ENCODE data around the gene HDC. TPM values are rescaled to one million over a fixed set of nuclear protein-coding genes. Genes with fewer than 3 reads are reported as not detected.

HDC gene
- total RNA-seq, 1 experiment from 2014 or later: not detected

- no peaks in the 10 kb centered on the region for H3K9me3 ChIP-seq (ENCODE audit: low read depth, low read length, poor library complexity, severe bottlenecking)
- CTCF ChIA-PET: no interaction called here
- no peaks in the 10 kb centered on the region for H3K4me1 ChIP-seq (ENCODE audit: insufficient read depth, low read length, poor library complexity, severe bottlenecking)
- no peak overlapping the region for H3K27ac ChIP-seq (ENCODE audit: low read depth, low read length, poor library complexity, severe bottlenecking)
- intact Hi-C loops (cut with micrococcal nuclease; ENCODE audit: unreplicated experiment): no loop called here
- no peak for DNase-seq (ENCODE audit: low spot score)
- POLR2A ChIA-PET (ENCODE audit: low non-redundant PET): no interaction called here
- H3K27me3 ChIP-seq (replicated peaks; ENCODE audit: insufficient read depth, low read depth, low read length, poor library complexity): no peaks in the 10 kb centered on the region
- no TSS peak for BruUV-seq (replicated peaks)
- no peak overlapping the region for H3K4me3 ChIP-seq (ENCODE audit: low read depth, low read length, poor library complexity, severe bottlenecking)
- TF ChIP-seq CTCF (conservative IDR thresholded peaks at IDR 0.05; ENCODE audit: low read depth, low read length) (no peak), EZH2 (IDR thresholded peaks at IDR 0.05; ENCODE audit: borderline replicate concordance, low read depth, low read length, poor library complexity, severe bottlenecking) (no peak)
- no peaks in the 10 kb centered on the region for H3K36me3 ChIP-seq (ENCODE audit: insufficient read depth, low read length, poor library complexity, severe bottlenecking)
Observed at GRCh38 chr15:50277370-50277769, 11.8 kb upstream of the HDC start.

- Histone ChIP-seq H3K36me3 (ENCODE audit: insufficient read depth, low read length, poor library complexity, severe bottlenecking) (no peaks in the 10 kb centered on the region), H3K9me3 (ENCODE audit: low read depth, low read length, poor library complexity, severe bottlenecking) (no peaks in the 10 kb centered on the region), H3K4me1 (ENCODE audit: insufficient read depth, low read length, poor library complexity, severe bottlenecking) (no peaks in the 10 kb centered on the region), H3K27ac (ENCODE audit: low read depth, low read length, poor library complexity, severe bottlenecking) (no peak overlapping the region), H3K27me3 (replicated peaks; ENCODE audit: insufficient read depth, low read depth, low read length, poor library complexity) (no peaks in the 10 kb centered on the region), H3K4me3 (ENCODE audit: low read depth, low read length, poor library complexity, severe bottlenecking) (no peak overlapping the region)
- no peak for DNase-seq (ENCODE audit: low spot score)
- TF ChIP-seq CTCF (conservative IDR thresholded peaks at IDR 0.05; ENCODE audit: low read depth, low read length) (no peak), EZH2 (IDR thresholded peaks at IDR 0.05; ENCODE audit: borderline replicate concordance, low read depth, low read length, poor library complexity, severe bottlenecking) (no peak)
- BruUV-seq (replicated peaks): no TSS peak
- intact Hi-C loops (cut with micrococcal nuclease; ENCODE audit: unreplicated experiment): no loop called here
- POLR2A ChIA-PET (ENCODE audit: low non-redundant PET): no interaction called here
- CTCF ChIA-PET: no interaction called here
Observed at GRCh38 chr15:50275908-50276307, 10.4 kb upstream of the HDC start.

GRCh38 chr15:50275091-50275490 is 9.6 kb upstream of the HDC start:
- Histone ChIP-seq H3K27ac (ENCODE audit: low read depth, low read length, poor library complexity, severe bottlenecking) (no peak overlapping the region), H3K36me3 (ENCODE audit: insufficient read depth, low read length, poor library complexity, severe bottlenecking) (no peaks in the 10 kb centered on the region), H3K9me3 (ENCODE audit: low read depth, low read length, poor library complexity, severe bottlenecking) (no peaks in the 10 kb centered on the region), H3K27me3 (replicated peaks; ENCODE audit: insufficient read depth, low read depth, low read length, poor library complexity) (no peaks in the 10 kb centered on the region), H3K4me1 (ENCODE audit: insufficient read depth, low read length, poor library complexity, severe bottlenecking) (no peaks in the 10 kb centered on the region), H3K4me3 (ENCODE audit: low read depth, low read length, poor library complexity, severe bottlenecking) (no peak overlapping the region)
- no peak for DNase-seq (ENCODE audit: low spot score)
- POLR2A ChIA-PET (ENCODE audit: low non-redundant PET): no interaction called here
- CTCF ChIA-PET: no interaction called here
- TF ChIP-seq EZH2 (IDR thresholded peaks at IDR 0.05; ENCODE audit: borderline replicate concordance, low read depth, low read length, poor library complexity, severe bottlenecking): no peak
- no peak for TF ChIP-seq CTCF (conservative IDR thresholded peaks at IDR 0.05; ENCODE audit: low read depth, low read length)
- BruUV-seq (replicated peaks): no TSS peak
- intact Hi-C loops (cut with micrococcal nuclease; ENCODE audit: unreplicated experiment): no loop called here
